ENCODE measurements around the gene RABGAP1. TPM values are rescaled to one million over a fixed set of nuclear protein-coding genes. Genes with fewer than 3 reads are reported as not detected.

The RABGAP1 gene
- total and polyA plus RNA-seq, 5 donors from 2014 or later: 19.2 to 50.7 (median 27.7) TPM

GRCh38 chr9:123033352-123033751 is 92.5 kb downstream of the RABGAP1 start, which contains the start of gene GPR21:
GPR21 (plus strand) TSS chr9:123033667; CDS start chr9:123034567, 900 bp downstream.
- peaks cover 30% of the 10 kb centered on the region for H3K36me3 Mint-ChIP-seq

GRCh38 chr9:123033864-123034601 is 93.2 kb downstream of the RABGAP1 start:
- peaks cover 0 to 6% (median 2%) of the 10 kb centered on the region in 4 donors for H3K4me1 Mint-ChIP-seq
- H3K27me3 ChIP-seq (ENCODE audit: control insufficient read depth, insufficient read depth, low read length): no peaks in the 10 kb centered on the region
- H3K27me3 Mint-ChIP-seq: no peaks in the 10 kb centered on the region
- H3K9me3 ChIP-seq (ENCODE audit: control insufficient read depth in 2 of 2, low read length in 2 of 2): no peaks in the 10 kb centered on the region
- no peak overlapping the region for H3K27ac ChIP-seq (ENCODE audit: insufficient read depth, low read length, poor library complexity, severe bottlenecking)
- H3K4me3 Mint-ChIP-seq: no peak overlapping the region
- H3K36me3 Mint-ChIP-seq: peaks cover 26% of the 10 kb centered on the region
- DNase-seq (no peak), ATAC-seq (ENCODE audit: low read depth in 2 of 2) (peak in 1 of 2 donors; percentile 20)
- no peaks in the 10 kb centered on the region for H3K9me3 Mint-ChIP-seq
- no peaks in the 10 kb centered on the region for H3K4me1 ChIP-seq (ENCODE audit: control insufficient read depth, insufficient read depth, low read length, poor library complexity, severe bottlenecking)
- no peak overlapping the region for H3K4me3 ChIP-seq (ENCODE audit: low read depth, low read length)
- H3K36me3 ChIP-seq (ENCODE audit: control insufficient read depth, insufficient read depth, low read length): peaks cover 27% of the 10 kb centered on the region
- H3K27ac Mint-ChIP-seq: no peak overlapping the region

More at GRCh38 chr9:123033352-123033751, 92.5 kb downstream of the RABGAP1 start, which contains the start of gene GPR21:
- H3K27ac Mint-ChIP-seq: peak within 1 kb of the TSS in 1 of 3 donors; percentile 75
- H3K4me1 Mint-ChIP-seq: peaks cover 0 to 6% (median 2%) of the 10 kb centered on the region in 4 donors
- H3K27ac ChIP-seq (ENCODE audit: insufficient read depth, low read length, poor library complexity, severe bottlenecking): no peak within 1 kb of the TSS
- no peak within 1 kb of the TSS for H3K4me3 ChIP-seq (ENCODE audit: low read depth, low read length)
- H3K27me3 Mint-ChIP-seq: no peaks in the 10 kb centered on the region
- no peaks in the 10 kb centered on the region for H3K27me3 ChIP-seq (ENCODE audit: control insufficient read depth, insufficient read depth, low read length)
- ATAC-seq (ENCODE audit: low read depth in 2 of 2) (no peak), DNase-seq (no peak)
- peaks cover 27% of the 10 kb centered on the region for H3K36me3 ChIP-seq (ENCODE audit: control insufficient read depth, insufficient read depth, low read length)
- H3K4me3 Mint-ChIP-seq: no peak within 1 kb of the TSS
- no peaks in the 10 kb centered on the region for H3K4me1 ChIP-seq (ENCODE audit: control insufficient read depth, insufficient read depth, low read length, poor library complexity, severe bottlenecking)
- H3K9me3 ChIP-seq (ENCODE audit: control insufficient read depth in 2 of 2, low read length in 2 of 2): no peaks in the 10 kb centered on the region
- H3K9me3 Mint-ChIP-seq: no peaks in the 10 kb centered on the region

DNA sequence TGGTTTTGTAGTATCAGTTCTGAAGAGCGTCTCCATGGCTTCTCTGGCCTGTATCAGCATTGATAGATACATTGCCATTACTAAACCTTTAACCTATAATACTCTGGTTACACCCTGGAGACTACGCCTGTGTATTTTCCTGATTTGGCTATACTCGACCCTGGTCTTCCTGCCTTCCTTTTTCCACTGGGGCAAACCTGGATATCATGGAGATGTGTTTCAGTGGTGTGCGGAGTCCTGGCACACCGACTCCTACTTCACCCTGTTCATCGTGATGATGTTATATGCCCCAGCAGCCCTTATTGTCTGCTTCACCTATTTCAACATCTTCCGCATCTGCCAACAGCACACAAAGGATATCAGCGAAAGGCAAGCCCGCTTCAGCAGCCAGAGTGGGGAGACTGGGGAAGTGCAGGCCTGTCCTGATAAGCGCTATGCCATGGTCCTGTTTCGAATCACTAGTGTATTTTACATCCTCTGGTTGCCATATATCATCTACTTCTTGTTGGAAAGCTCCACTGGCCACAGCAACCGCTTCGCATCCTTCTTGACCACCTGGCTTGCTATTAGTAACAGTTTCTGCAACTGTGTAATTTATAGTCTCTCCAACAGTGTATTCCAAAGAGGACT is 94.2 kb downstream of the RABGAP1 start:
- Histone ChIP-seq H3K4me3 (ENCODE audit: low read depth, low read length) (no peak overlapping the region), H3K36me3 (ENCODE audit: control insufficient read depth, insufficient read depth, low read length) (peaks cover 26% of the 10 kb centered on the region), H3K4me1 (ENCODE audit: control insufficient read depth, insufficient read depth, low read length, poor library complexity, severe bottlenecking) (no peaks in the 10 kb centered on the region), H3K27me3 (ENCODE audit: control insufficient read depth, insufficient read depth, low read length) (no peaks in the 10 kb centered on the region), H3K27ac (ENCODE audit: insufficient read depth, low read length, poor library complexity, severe bottlenecking) (no peak overlapping the region), H3K9me3 (ENCODE audit: control insufficient read depth in 2 of 2, low read length in 2 of 2) (no peaks in the 10 kb centered on the region)
- Mint-ChIP-seq H3K4me1 (peaks cover 0 to 7% (median 2%) of the 10 kb centered on the region in 4 donors), H3K27me3 (no peaks in the 10 kb centered on the region), H3K27ac (no peak overlapping the region), H3K36me3 (peaks cover 25% of the 10 kb centered on the region), H3K9me3 (no peaks in the 10 kb centered on the region), H3K4me3 (no peak overlapping the region)
- DNase-seq (no peak), ATAC-seq (ENCODE audit: low read depth in 2 of 2) (no peak)

DNA sequence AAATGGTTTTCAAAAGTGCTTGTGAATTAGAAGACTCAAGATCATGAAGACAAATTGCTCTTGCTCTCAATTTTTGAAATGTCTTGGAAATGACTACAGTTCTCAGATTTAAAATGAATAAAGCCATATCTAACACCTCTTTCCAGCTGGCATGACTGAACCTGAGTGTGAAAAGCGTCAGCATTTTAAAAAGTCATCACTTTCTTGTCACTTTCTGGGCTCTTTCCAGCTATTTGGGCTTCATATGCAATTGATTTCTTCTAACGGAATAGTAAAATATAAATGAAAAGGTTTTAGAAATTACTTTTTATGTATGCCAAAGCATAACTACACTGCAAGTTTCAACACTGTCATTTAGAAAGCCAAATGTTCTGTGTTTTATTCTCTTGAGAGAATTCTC is 95.0 kb downstream of the RABGAP1 start:
- no peak for DNase-seq
- no peaks in the 10 kb centered on the region for H3K4me1 ChIP-seq (ENCODE audit: control insufficient read depth, insufficient read depth, low read length, poor library complexity, severe bottlenecking)
- peaks cover 26% of the 10 kb centered on the region for H3K36me3 ChIP-seq (ENCODE audit: control insufficient read depth, insufficient read depth, low read length)
- Mint-ChIP-seq H3K9me3 (no peaks in the 10 kb centered on the region), H3K27ac (no peak overlapping the region), H3K4me1 (peaks cover 0 to 7% (median 2%) of the 10 kb centered on the region in 4 donors), H3K27me3 (no peaks in the 10 kb centered on the region), H3K36me3 (peaks cover 25% of the 10 kb centered on the region), H3K4me3 (no peak overlapping the region)
- no peak for ATAC-seq (ENCODE audit: low read depth in 2 of 2)
- H3K9me3 ChIP-seq (ENCODE audit: control insufficient read depth in 2 of 2, low read length in 2 of 2): no peaks in the 10 kb centered on the region
- H3K4me3 ChIP-seq (ENCODE audit: low read depth, low read length): no peak overlapping the region
- no peak overlapping the region for H3K27ac ChIP-seq (ENCODE audit: insufficient read depth, low read length, poor library complexity, severe bottlenecking)
- no peaks in the 10 kb centered on the region for H3K27me3 ChIP-seq (ENCODE audit: control insufficient read depth, insufficient read depth, low read length)

GRCh38 chr9:123036893-123037545 is 96.2 kb downstream of the RABGAP1 start:
- Mint-ChIP-seq H3K36me3 (peaks cover 25% of the 10 kb centered on the region), H3K4me3 (no peak overlapping the region), H3K27me3 (no peaks in the 10 kb centered on the region), H3K4me1 (peaks cover 0 to 7% (median 2%) of the 10 kb centered on the region in 4 donors), H3K27ac (peak overlapping the region in 1 of 3 donors; percentile 42), H3K9me3 (peaks cover 0 to 2% (median 0%) of the 10 kb centered on the region in 7 donors)
- ATAC-seq (ENCODE audit: low read depth in 2 of 2) (no peak), DNase-seq (no peak)
- Histone ChIP-seq H3K4me1 (ENCODE audit: control insufficient read depth, insufficient read depth, low read length, poor library complexity, severe bottlenecking) (no peaks in the 10 kb centered on the region), H3K36me3 (ENCODE audit: control insufficient read depth, insufficient read depth, low read length) (peaks cover 30% of the 10 kb centered on the region), H3K4me3 (ENCODE audit: low read depth, low read length) (no peak overlapping the region), H3K9me3 (ENCODE audit: control insufficient read depth in 2 of 2, low read length in 2 of 2) (no peaks in the 10 kb centered on the region), H3K27ac (ENCODE audit: insufficient read depth, low read length, poor library complexity, severe bottlenecking) (no peak overlapping the region), H3K27me3 (ENCODE audit: control insufficient read depth, insufficient read depth, low read length) (no peaks in the 10 kb centered on the region)

DNA sequence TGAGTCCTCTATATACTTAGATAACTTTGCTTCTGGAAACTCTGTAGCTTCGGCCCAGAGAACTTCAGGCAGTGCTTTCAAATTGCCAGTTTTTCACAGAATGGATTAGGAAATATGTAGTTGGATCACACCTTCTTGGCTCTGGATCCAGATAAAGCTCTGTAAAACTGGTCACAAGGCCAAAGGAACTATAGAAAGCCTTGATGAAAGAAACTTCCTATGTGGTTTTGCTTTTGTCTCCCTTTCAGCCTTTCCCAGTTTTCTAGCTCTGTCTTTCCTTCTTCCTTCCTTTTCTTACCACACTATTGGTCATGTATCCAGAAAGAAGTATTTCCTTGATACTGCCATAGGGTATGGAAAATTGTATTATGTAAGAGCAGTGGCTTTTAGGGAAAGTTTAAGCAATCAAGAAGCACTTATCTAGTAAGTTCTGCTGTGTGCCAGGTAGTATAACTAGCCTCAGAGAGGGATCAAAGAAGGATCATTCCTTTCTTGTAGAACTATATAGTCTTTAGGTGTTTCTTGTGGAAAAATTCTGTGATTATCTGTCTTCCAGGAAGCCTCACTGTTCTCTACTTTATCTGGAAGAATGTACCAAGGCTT is 98.9 kb downstream of the RABGAP1 start:
- Mint-ChIP-seq H3K27ac (no peak overlapping the region), H3K9me3 (peaks cover 0 to 4% (median 2%) of the 10 kb centered on the region in 7 donors), H3K4me1 (peaks cover 0 to 17% (median 3%) of the 10 kb centered on the region in 4 donors), H3K36me3 (peaks cover 36% of the 10 kb centered on the region), H3K4me3 (no peak overlapping the region), H3K27me3 (no peaks in the 10 kb centered on the region)
- Histone ChIP-seq H3K4me3 (ENCODE audit: low read depth, low read length) (no peak overlapping the region), H3K27me3 (ENCODE audit: control insufficient read depth, insufficient read depth, low read length) (no peaks in the 10 kb centered on the region), H3K36me3 (ENCODE audit: control insufficient read depth, insufficient read depth, low read length) (peaks cover 30% of the 10 kb centered on the region), H3K4me1 (ENCODE audit: control insufficient read depth, insufficient read depth, low read length, poor library complexity, severe bottlenecking) (no peaks in the 10 kb centered on the region), H3K27ac (ENCODE audit: insufficient read depth, low read length, poor library complexity, severe bottlenecking) (no peak overlapping the region), H3K9me3 (ENCODE audit: control insufficient read depth in 2 of 2, low read length in 2 of 2) (peaks cover 3 to 6% of the 10 kb centered on the region in 2 experiments)
- DNase-seq (no peak), ATAC-seq (ENCODE audit: low read depth in 2 of 2) (no peak)

GRCh38 chr9:123040801-123041200 is 100.0 kb downstream of the RABGAP1 start:
- H3K27me3 ChIP-seq (ENCODE audit: control insufficient read depth, insufficient read depth, low read length): no peaks in the 10 kb centered on the region
- H3K4me3 Mint-ChIP-seq: no peak overlapping the region
- no peak overlapping the region for H3K4me3 ChIP-seq (ENCODE audit: low read depth, low read length)
- H3K36me3 ChIP-seq (ENCODE audit: control insufficient read depth, insufficient read depth, low read length): peaks cover 20% of the 10 kb centered on the region
- no peak overlapping the region for H3K27ac ChIP-seq (ENCODE audit: insufficient read depth, low read length, poor library complexity, severe bottlenecking)
- peaks cover 0 to 17% (median 2%) of the 10 kb centered on the region in 4 donors for H3K4me1 Mint-ChIP-seq
- H3K4me1 ChIP-seq (ENCODE audit: control insufficient read depth, insufficient read depth, low read length, poor library complexity, severe bottlenecking): no peaks in the 10 kb centered on the region
- ATAC-seq (ENCODE audit: low read depth in 2 of 2): no peak
- DNase-seq: no peak
- H3K9me3 Mint-ChIP-seq: peaks cover 0 to 4% (median 2%) of the 10 kb centered on the region in 7 donors
- H3K27me3 Mint-ChIP-seq: no peaks in the 10 kb centered on the region
- peaks cover 3 to 6% of the 10 kb centered on the region in 2 experiments for H3K9me3 ChIP-seq (ENCODE audit: control insufficient read depth in 2 of 2, low read length in 2 of 2)
- no peak overlapping the region for H3K27ac Mint-ChIP-seq
- peaks cover 30% of the 10 kb centered on the region for H3K36me3 Mint-ChIP-seq

Measured in CD4-positive, CD25-positive, alpha-beta regulatory T cell (primary cell).